Ramos (cell line): ENCODE results near the gene SPATA12.

ENCODE experiments used
- in situ Hi-C: fragments of 300-500 bp; cut with MboI; formaldehyde crosslinking; loops from one replicate; pipeline ENCODE4 v1.14.3; 2022; ENCODE audit warnings: low sequenced_read_pairs; ENCODE audit not compliant: unreplicated experiment

The SPATA12 gene

GRCh38 chr3:57109437-57110199, 49.2 kb downstream of the SPATA12 start:
- in situ Hi-C loops = no loop called here

- in situ Hi-C loops = no loop called here
Observed at GRCh38 chr3:57110214-57110613, 49.8 kb downstream of the SPATA12 start.

GRCh38 chr3:57110798-57111197, 50.3 kb downstream of the SPATA12 start:
- in situ Hi-C loops = no loop called here

GRCh38 chr3:57112206-57112605, 51.7 kb downstream of the SPATA12 start:
- in situ Hi-C loops = no loop called here

- in situ Hi-C loops = no loop called here
Observed at GRCh38 chr3:57116501-57116900, 56.0 kb downstream of the SPATA12 start.

GRCh38 chr3:57118254-57118653, 57.8 kb downstream of the SPATA12 start:
- in situ Hi-C loops = no loop called here

- in situ Hi-C loops = no loop called here
Observed at GRCh38 chr3:57120040-57120439, 59.6 kb downstream of the SPATA12 start.

GRCh38 chr3:57120451-57121174, 60.1 kb downstream of the SPATA12 start:
- in situ Hi-C loops = no loop called here
